ENCODE measurements around the gene IGSF11. TPM values are rescaled to one million over a fixed set of nuclear protein-coding genes. Genes with fewer than 3 reads are reported as not detected.
A peak's percentile ranks its signal among the peaks of the same experiment; 100 is the strongest.

Gene IGSF11
- total RNA-seq, 4 donors from 2014 or later = 0.09 to 8.8 (median 0.47) TPM

DNA sequence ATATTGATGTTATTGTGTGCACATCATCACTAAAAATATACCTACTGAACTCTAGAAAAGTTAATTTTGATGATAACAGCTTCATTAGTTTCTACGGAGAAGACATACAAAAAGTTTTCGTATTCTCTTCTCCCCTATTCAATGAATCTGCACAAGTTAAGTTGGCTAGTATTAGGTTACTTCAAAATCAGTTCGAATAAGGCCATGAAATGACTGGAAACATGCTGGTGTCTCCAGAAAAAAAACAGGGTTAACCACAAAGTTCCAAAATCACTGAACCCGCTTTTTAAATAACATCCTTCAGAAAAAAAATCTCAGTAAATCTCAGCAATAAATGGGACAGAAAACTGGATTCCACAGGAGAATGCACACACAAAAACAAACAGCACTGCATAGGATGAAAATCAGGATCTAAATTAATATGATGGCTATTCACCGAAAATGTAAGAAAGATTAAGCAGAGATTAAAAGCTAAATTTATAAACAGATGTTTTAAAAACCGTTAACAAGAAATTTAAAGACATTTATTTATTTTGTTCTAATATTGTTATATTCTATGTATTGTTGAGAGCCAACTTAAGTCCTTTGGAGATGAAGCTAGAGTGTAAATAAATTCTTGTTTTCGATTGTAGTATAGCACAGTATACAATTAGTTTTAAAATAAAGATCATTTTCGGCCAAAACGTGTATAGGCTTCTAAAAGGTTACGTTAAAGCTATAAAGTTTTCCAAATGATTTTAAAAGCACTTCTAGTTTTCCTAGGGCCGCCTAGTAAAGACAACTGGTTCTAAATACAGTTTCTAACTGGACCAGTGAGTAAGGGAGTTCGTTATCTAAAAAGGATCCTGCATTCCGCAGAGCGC is 1.0 kb downstream of the IGSF11 start:
- no peak for DNase-seq
- Histone ChIP-seq H3K4me1 (peaks cover 6 to 17% (median 7%) of the 10 kb centered on the region in 3 donors), H3K27me3 (peaks cover 0 to 65% (median 0%) of the 10 kb centered on the region in 4 donors), H3K9me3 (no peaks in the 10 kb centered on the region), H3K4me3 (peak overlapping the region; percentile 41 to 72 (median 63)), H3K27ac (peak overlapping the region in 2 of 4 donors; percentile 57 to 65), H3K36me3 (no peaks in the 10 kb centered on the region)
- intact Hi-C loops (cut with DNase I) = no loop called here
- TF ChIP-seq, protein P1, sequence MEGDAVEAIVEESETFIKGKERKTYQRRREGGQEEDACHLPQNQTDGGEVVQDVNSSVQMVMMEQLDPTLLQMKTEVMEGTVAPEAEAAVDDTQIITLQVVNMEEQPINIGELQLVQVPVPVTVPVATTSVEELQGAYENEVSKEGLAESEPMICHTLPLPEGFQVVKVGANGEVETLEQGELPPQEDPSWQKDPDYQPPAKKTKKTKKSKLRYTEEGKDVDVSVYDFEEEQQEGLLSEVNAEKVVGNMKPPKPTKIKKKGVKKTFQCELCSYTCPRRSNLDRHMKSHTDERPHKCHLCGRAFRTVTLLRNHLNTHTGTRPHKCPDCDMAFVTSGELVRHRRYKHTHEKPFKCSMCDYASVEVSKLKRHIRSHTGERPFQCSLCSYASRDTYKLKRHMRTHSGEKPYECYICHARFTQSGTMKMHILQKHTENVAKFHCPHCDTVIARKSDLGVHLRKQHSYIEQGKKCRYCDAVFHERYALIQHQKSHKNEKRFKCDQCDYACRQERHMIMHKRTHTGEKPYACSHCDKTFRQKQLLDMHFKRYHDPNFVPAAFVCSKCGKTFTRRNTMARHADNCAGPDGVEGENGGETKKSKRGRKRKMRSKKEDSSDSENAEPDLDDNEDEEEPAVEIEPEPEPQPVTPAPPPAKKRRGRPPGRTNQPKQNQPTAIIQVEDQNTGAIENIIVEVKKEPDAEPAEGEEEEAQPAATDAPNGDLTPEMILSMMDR (IDR thresholded peaks at IDR 0.05) = no peak
- no peak for TF ChIP-seq POLR2A (IDR thresholded peaks at IDR 0.05)
- 47 to 48% methylated on average over 13 to 14 of the region's 14 CpGs for WGBS, 2 donors

DNA sequence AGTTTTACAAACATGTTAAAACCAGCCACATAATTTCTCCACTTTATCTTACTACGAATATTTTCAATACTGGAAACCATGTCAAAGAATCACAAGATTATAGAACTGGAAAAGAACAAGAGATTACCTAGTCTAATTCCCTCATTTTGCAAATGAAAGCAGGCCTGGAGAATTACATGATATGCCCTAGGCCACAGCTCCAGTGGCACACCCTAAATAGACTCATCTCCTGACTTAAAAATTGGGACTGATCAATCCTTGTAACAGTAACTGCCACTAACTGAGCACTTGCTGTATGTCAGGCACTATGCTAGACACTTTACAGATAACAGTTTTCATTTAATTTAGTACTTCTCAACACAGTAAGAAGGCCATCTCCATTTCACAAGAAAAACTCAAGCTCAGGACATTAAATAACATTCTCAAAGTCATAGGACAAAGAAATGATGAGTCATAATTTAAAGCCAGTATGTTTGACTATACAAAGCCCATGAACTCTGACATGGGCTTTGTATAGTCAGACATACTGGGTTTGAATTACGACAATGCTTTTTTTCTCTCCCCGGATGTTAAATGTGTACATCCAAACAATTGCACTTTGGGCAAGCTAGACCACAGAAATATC is 9.4 kb downstream of the IGSF11 start:
- Histone ChIP-seq H3K36me3 (no peaks in the 10 kb centered on the region), H3K27me3 (peaks cover 0 to 4% (median 0%) of the 10 kb centered on the region in 4 donors), H3K27ac (no peak overlapping the region), H3K4me1 (no peaks in the 10 kb centered on the region), H3K9me3 (no peaks in the 10 kb centered on the region), H3K4me3 (no peak overlapping the region)
- no peak for DNase-seq
- intact Hi-C loops (cut with DNase I) = no loop called here
- 41 to 58% methylated on average over 3 of the region's 3 CpGs for WGBS, 2 donors
- TF ChIP-seq, protein P1 (IDR thresholded peaks at IDR 0.05) = no peak
- TF ChIP-seq POLR2A (IDR thresholded peaks at IDR 0.05) = no peak

DNA sequence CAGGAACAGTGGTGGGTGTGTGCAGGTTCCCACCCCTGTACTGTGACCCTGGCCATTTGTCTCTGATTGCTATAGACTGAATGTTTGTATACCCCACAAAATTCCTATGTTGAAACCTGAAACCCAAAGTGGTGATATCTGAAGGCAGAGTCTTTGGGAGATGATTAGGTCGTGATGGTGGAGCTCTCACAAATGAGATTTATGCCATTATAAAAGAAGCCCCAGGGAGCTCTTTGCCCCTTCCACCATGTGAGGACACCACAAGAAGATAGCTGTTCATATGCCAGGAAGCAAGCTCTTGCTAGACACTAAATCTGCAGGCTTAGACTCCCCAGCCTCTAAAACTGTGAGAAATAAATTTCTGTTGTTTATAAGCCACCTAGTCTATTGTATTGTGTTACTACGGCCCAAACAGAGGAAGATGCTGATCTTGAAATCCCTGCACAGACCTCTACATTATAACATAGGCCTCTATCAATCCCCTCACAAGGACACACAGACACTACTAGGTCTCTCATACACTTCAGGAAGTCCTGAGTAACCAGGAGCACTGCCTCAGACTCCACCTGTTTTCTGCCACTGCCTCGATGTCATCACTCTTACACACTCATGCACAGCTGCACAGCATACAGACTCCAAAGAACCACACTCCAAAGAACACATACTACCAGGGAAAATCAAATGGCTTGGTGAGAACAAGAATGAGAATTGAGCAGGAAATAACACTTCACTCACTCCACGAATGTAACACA is 14.7 kb downstream of the IGSF11 start:
- Histone ChIP-seq H3K4me3 (no peak overlapping the region), H3K9me3 (no peaks in the 10 kb centered on the region), H3K36me3 (no peaks in the 10 kb centered on the region), H3K4me1 (no peaks in the 10 kb centered on the region), H3K27ac (no peak overlapping the region), H3K27me3 (no peaks in the 10 kb centered on the region)
- TF ChIP-seq, protein P1 (IDR thresholded peaks at IDR 0.05) = no peak
- no peak for TF ChIP-seq POLR2A (IDR thresholded peaks at IDR 0.05)
- WGBS, 2 donors = 27 to 33% methylated on average over 4 of the region's 4 CpGs
- intact Hi-C loops (cut with DNase I) = no loop called here
- DNase-seq = no peak

DNA sequence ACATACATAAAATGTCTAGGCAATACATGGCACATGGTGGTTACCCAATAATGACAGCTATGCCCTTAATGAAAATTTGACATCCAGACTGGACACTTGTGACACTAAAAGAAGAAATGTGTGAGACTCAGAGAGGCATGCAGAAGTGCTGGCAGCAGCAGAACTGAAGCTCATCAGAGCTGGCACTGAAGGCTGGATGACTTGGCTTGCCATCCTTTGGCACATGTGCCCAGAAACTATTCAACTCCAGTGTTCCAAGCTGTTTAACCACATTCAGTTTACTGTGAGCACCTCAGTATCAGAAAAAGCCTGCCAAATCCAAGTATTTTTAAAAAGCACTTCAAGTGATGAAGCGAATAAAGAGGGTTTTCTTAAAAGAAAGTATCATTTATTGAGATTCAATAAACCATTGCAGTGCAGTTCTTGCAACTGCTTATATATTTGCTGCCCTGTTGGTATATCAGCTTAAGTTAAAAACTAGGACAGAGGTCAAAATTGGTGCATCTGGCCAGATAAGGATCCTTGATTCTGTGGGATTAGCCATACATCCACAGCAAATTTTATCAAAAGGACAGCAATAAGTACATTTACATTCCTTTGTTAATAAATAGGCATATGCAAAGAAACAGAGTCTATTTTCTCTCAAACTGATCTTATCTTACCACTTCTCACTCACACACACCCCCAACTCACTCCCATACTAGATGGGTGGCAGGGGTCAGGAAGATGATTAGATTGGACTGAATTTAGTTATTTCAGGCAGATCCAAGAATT is 15.8 kb downstream of the IGSF11 start:
- no peaks in the 10 kb centered on the region for H3K36me3 ChIP-seq
- intact Hi-C loops (cut with DNase I) = no loop called here
- H3K27ac ChIP-seq = no peak overlapping the region
- no peaks in the 10 kb centered on the region for H3K4me1 ChIP-seq
- no peak for TF ChIP-seq POLR2A (IDR thresholded peaks at IDR 0.05)
- TF ChIP-seq, protein P1 (IDR thresholded peaks at IDR 0.05) = no peak
- 41 to 80% methylated on average over 1 of the region's 1 CpG for WGBS, 2 donors
- H3K27me3 ChIP-seq = no peaks in the 10 kb centered on the region
- no peak overlapping the region for H3K4me3 ChIP-seq
- DNase-seq = no peak
- no peaks in the 10 kb centered on the region for H3K9me3 ChIP-seq
